GM21723 (cell line): Measurements from ENCODE around the gene NR4A3.

Source experiments
- ATAC-seq: cut with Tn5 transposase; IDR thresholded peaks from one replicate; pipeline ENCODE4 v1.9.1; 2021; ENCODE audit warnings: mild to moderate bottlenecking, moderate library complexity; ENCODE audit not compliant: unreplicated experiment

Gene NR4A3

DNA sequence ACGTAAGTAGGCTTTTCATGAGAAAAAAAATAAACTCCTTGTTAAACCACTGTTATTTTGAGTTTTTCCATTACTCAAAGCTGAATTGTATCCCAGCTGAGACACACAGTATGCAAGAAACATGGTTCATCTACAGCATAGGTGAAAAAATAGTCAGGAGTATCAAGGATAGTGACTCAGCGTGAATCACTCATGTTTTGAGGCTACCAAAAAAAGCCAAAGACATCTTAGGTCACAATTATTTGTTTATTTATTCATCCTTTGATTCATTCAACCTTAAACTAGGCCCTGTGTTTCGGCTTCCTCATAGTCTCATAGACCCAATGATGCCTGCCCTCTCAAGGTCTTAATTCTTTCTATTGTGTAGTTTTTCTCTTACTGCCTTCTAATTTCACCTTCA, 51.8 kb downstream of the NR4A3 start:
- ATAC-seq = no peak

- no peak for ATAC-seq
Measured at GRCh38 chr9:99873943-99874584, 52.4 kb downstream of the NR4A3 start.

- ATAC-seq = no peak
Measured at GRCh38 chr9:99876190-99876589, 54.5 kb downstream of the NR4A3 start.

- ATAC-seq = no peak
Measured at GRCh38 chr9:99878651-99879050, 57.0 kb downstream of the NR4A3 start.

DNA sequence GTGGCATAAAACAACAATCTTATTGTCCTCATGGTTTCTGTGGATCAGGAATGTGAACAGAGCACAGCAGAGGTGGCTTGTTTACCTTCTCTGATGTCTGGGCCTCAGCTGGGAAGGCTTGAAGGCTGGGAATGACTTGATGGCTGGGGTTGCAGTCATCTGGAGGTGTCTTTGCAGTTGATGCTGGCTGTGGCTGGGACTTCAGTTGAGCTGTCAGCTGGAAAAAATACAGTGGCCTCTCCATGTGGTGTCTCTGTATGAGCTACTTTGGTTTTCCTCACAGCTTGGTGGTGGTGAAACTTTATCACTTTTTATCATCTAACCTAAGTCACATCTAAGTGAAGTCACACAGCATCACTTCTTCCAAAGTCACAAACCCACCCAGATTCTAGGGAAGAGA, 60.1 kb downstream of the NR4A3 start:
- no peak for ATAC-seq

GRCh38 chr9:99885747-99886146, 64.1 kb downstream of the NR4A3 start:
- ATAC-seq = no peak

- no peak for ATAC-seq
Measured at GRCh38 chr9:99889120-99889519, 67.4 kb downstream of the NR4A3 start.

GRCh38 chr9:99894826-99895225, 73.1 kb downstream of the NR4A3 start:
- ATAC-seq = no peak

DNA sequence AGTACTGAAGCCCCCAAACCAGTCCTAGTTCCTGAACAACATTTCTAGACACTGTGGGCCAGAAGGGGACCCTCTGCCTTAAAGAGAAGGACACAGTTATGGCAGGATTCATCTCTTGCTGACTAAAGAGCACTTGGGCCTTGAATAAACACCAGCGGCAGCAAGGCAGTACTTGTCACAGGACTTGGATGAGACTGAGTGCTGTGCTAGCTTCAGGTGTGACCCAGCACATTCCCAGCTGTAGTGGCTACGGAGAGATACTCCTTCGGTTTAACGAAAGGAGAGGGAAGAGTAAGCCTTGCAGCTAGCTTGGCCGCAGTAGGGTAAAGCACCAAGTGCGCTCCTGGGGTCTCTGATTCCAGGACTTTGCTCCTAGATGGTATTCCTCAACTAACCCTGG, 73.8 kb downstream of the NR4A3 start:
- ATAC-seq = no peak

GRCh38 chr9:99896119-99896518, 74.4 kb downstream of the NR4A3 start:
- no peak for ATAC-seq

DNA sequence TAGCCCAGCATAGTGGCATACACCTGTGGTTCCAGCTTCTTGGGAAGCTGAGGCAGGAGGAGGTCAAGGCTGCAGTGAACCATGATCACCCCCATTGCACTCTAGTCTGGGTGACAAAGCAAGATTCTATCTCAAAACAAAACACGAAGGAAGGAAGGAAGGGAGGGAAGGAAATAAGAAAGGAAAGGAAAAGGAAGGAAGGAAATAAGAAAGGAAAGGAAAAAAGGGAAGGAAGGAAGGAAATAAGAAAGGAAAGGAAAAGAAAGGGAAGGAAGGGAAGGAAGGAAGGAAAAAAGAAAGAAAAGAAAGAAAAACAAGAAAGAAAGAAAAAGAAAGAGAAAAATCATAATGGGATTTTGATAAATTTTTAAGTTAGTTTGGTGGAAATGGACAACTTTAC, 81.7 kb downstream of the NR4A3 start:
- no peak for ATAC-seq

GRCh38 chr9:99905833-99906402, 84.2 kb downstream of the NR4A3 start:
- ATAC-seq = peak; percentile 3

DNA sequence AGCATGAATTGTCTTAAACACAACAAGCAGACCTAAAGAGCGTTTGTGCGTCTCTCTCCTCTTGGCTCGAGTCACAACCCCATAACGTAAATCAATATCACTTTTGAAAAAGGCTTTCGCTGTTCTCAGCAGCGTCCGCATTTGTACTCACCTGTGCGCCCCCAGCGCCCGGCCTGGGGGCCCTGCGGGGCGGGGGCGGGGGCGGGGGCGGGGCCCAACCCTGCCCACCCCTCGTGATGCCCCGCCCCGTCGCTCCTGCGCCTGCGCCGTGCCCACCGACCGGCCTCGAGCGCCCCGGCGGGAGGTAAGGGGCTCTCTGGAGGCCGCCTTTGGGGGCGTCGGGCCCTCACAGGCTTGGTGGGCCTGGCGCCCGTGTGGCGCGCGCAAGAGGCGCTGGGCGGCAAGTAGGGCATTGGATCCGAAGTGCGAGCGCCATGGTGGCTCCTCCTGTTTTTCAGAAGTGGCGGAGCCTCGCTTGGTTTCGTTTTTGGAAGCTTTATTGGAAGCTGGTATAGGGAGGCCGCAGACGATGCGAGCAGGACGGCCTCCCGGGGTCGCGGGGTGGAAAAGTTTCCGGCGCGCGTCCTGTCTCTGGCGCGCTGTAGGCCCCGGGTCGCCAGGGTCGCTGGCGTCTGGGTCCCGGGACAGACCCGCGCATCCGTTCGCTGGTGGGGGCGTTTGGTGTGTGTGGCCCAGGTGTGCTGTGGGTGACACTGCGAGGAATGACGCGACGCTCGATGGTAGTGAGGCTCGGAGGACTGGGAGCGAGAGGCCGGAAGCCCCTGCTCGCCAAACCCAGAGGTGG, 84.9 kb downstream of the NR4A3 start, which contains the start of gene STX17:
Gene STX17, plus strand, starts transcription at position 252 of the 805 bp plus-strand sequence. CDS start 8,586 bp downstream, outside the sequence.
- ATAC-seq = peak; percentile 83

DNA sequence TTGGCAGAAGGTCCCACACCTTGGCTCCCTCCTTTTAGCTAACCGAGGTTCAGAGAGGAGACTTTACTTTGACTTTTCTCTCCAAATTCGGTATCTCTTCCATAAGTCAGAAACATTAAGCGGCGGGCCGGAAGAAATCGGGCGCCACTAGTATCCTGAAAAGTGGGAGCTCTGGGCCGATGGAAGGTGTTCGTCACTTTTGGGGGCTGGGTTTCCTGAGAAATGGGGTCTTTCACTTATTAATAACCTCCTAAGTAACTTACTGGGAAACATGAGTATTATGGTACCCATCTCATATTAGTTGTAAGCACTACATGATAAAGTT, 85.5 kb downstream of the NR4A3 start:
- no peak for ATAC-seq

DNA sequence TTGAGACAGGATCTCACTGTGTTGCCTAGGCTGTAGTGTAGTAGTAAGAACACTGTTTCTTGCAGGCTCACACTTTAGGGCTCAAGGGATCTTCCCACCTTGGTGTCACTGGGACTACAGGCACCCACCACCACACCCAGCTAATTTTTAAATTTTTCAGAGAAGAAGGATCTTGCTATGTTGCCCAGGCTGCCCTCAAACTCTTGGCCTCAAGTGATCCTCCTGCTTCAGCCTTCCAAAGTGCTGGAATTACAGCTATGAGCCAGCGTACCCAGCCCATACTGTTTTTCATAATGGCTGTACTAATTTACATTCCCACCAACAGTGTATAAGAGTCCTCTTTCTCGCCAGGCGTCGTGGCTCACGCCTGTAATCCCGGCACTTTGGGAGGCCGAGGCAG, 89.9 kb downstream of the NR4A3 start:
- ATAC-seq = no peak
